Neural cell (in vitro differentiated cells): Measurements from ENCODE around the gene MAML3.

Experiments used
- CTCF ChIP-seq: fragments of 450-650 bp; IDR thresholded peaks from 2 replicates; pipeline ENCODE4 v1.5.1; 2014; ENCODE audit warnings: antibody characterized with exemption, mild to moderate bottlenecking, moderate library complexity; ENCODE audit not compliant: poor library complexity, severe bottlenecking
- EP300 ChIP-seq: fragments of 450-650 bp; conservative IDR thresholded peaks from 2 replicates; pipeline ENCODE4 v1.6.1; 2014; ENCODE audit warnings: antibody characterized with exemption, mild to moderate bottlenecking, moderate library complexity; ENCODE audit not compliant: poor library complexity, severe bottlenecking
- EZH2 ChIP-seq: fragments of 200-600, 300-800 bp; shearing (Covaris generic), sonication (generic); IDR thresholded peaks from 2 replicates; pipeline ENCODE4 v1.6.1; 2014; ENCODE audit warnings: antibody characterized with exemption, low read length, borderline replicate concordance, mild to moderate bottlenecking; ENCODE audit not compliant: insufficient read depth, poor library complexity, severe bottlenecking
- MXI1 ChIP-seq: fragments of 450-650 bp; conservative IDR thresholded peaks from 2 replicates; pipeline ENCODE4 v1.6.1; 2014; ENCODE audit warnings: antibody characterized with exemption, mild to moderate bottlenecking; ENCODE audit not compliant: poor library complexity, severe bottlenecking
- POLR2AphosphoS5 ChIP-seq: IDR thresholded peaks from 2 replicates; pipeline ENCODE4 v1.6.1; 2012
- RAD21 ChIP-seq: fragments of 450-650 bp; conservative IDR thresholded peaks from 2 replicates; pipeline ENCODE4 v1.6.1; 2014; ENCODE audit warnings: antibody characterized with exemption, mild to moderate bottlenecking, moderate library complexity
- REST ChIP-seq: IDR thresholded peaks from 2 replicates; pipeline ENCODE4 v1.6.1; 2012; ENCODE audit warnings: borderline replicate concordance
- SMC3 ChIP-seq: fragments of 450-650 bp; conservative IDR thresholded peaks from 2 replicates; pipeline ENCODE4 v1.6.1; 2014; ENCODE audit warnings: antibody characterized with exemption, mild to moderate bottlenecking, moderate library complexity; ENCODE audit not compliant: poor library complexity
- TAF1 ChIP-seq: IDR thresholded peaks from 2 replicates; pipeline ENCODE4 v1.6.1; 2012; ENCODE audit warnings: low read depth

- TF ChIP-seq EZH2 (no peak), RAD21 (peak; percentile 41), EP300 (no peak), CTCF (peak; percentile 6), TAF1 (peak; percentile 13), REST (no peak), POLR2AphosphoS5 (no peak), SMC3 (peak; percentile 27), MXI1 (no peak)
Observed at GRCh38 chr4:140150636-140150885, 3.4 kb downstream of the MAML3 start.
